OCI-LY7 (cell line): ENCODE data around the gene CD320. TPM values are rescaled to one million over a fixed set of nuclear protein-coding genes. Genes with fewer than 3 reads are reported as not detected.

Source experiments
- Bru-seq: library from RNA; stranded (reverse); fragments of 400-500 nt; gene quantifications from one replicate; lab custom pipeline; 2021; lab: Mats Ljungman, UMichigan
- BruChase-seq, 2 experiments: library from RNA; stranded (reverse); fragments of 400-500 nt; gene quantifications; one replicate each; lab custom pipeline; 2021; lab: Mats Ljungman, UMichigan
- BruUV-seq: library from RNA; stranded (reverse); fragments of 400-500 nt; replicated peaks from 2 replicates; lab custom pipeline; 2021; lab: Mats Ljungman, UMichigan
- CTCF ChIA-PET: fragments of 300-600 bp; sonication (Branson Sonifier 250); formaldehyde crosslinking; loops from one replicate; lab custom pipeline; 2022; ENCODE audit warnings: antibody characterized with exemption; ENCODE audit not compliant: unreplicated experiment; lab: Charles Lee
- POLR2A ChIA-PET: fragments of 300-600 bp; sonication (Branson Sonifier 250); formaldehyde crosslinking; loops from one replicate; lab custom pipeline; 2022; ENCODE audit warnings: antibody characterized with exemption; lab: Charles Lee
- DNase-seq: peaks from one replicate; pipeline ENCODE4 v3.0.0-alpha.2; 2015; ENCODE audit warnings: low spot score
- H2AFZ ChIP-seq: fragments of 200-600 bp; sonication (generic), shearing (Covaris generic); 2 replicates; pipeline ENCODE4 v1.6.1; 2014; ENCODE audit warnings: mild to moderate bottlenecking, antibody characterized with exemption, low read length, moderate library complexity
- H3K27ac ChIP-seq: fragments of 200-600 bp; sonication (generic); 2 replicates; pipeline ENCODE4 v1.5.1; 2014; ENCODE audit warnings: mixed run types, low read depth, mild to moderate bottlenecking, moderate library complexity, low read length, inconsistent platforms; ENCODE audit not compliant: poor library complexity, severe bottlenecking
- H3K36me3 ChIP-seq: fragments of 200-600 bp; sonication (generic); 2 replicates; pipeline ENCODE4 v1.6.1; 2014; ENCODE audit warnings: mild to moderate bottlenecking, antibody characterized with exemption, low read length, moderate library complexity, mixed read lengths; ENCODE audit not compliant: insufficient read depth
- H3K4me1 ChIP-seq: fragments of 200-600 bp; sonication (generic); 2 replicates; pipeline ENCODE4 v1.5.1; 2014; ENCODE audit warnings: mild to moderate bottlenecking, low read length; ENCODE audit not compliant: insufficient read depth, poor library complexity, severe bottlenecking
- H3K4me2 ChIP-seq: fragments of 200-600 bp; sonication (generic); 2 replicates; pipeline ENCODE4 v1.6.1; 2014; ENCODE audit warnings: mild to moderate bottlenecking, low read length
- H3K4me3 ChIP-seq: fragments of 200-600 bp; sonication (generic); 2 replicates; pipeline ENCODE4 v1.5.1; 2014; ENCODE audit warnings: mild to moderate bottlenecking, low read depth, low read length; ENCODE audit not compliant: poor library complexity, severe bottlenecking
- H3K79me2 ChIP-seq: fragments of 200-600 bp; sonication (generic); 2 replicates; pipeline ENCODE4 v1.6.1; 2016; ENCODE audit warnings: low read depth, mild to moderate bottlenecking, low read length, moderate library complexity, mixed read lengths; ENCODE audit not compliant: insufficient read depth
- H3K9me2 ChIP-seq: fragments of 200-600 bp; sonication (generic); 2 replicates; pipeline ENCODE4 v1.6.1; 2016; ENCODE audit warnings: mild to moderate bottlenecking, low read length, mixed read lengths; ENCODE audit not compliant: insufficient read depth
- H3K9me3 ChIP-seq: fragments of 200-600 bp; sonication (generic); 2 replicates; pipeline ENCODE4 v1.6.1; 2014; ENCODE audit warnings: mild to moderate bottlenecking, mixed run types, low read length, mixed read lengths
- H4K20me1 ChIP-seq: fragments of 200-600 bp; sonication (generic); 2 replicates; pipeline ENCODE4 v1.6.1; 2014; ENCODE audit warnings: mild to moderate bottlenecking, antibody characterized with exemption, low read length, moderate library complexity, mixed read lengths; ENCODE audit not compliant: insufficient read depth
- EZH2phosphoT487 ChIP-seq: fragments of 200-600 bp; sonication (generic); IDR thresholded peaks from 2 replicates; pipeline ENCODE4 v1.6.1; 2018; ENCODE audit warnings: low read depth, borderline replicate concordance, mild to moderate bottlenecking, mixed run types, antibody characterized with exemption, low read length, moderate library complexity, mixed read lengths
- intact Hi-C: fragments of 100-400 bp; cut with micrococcal nuclease; formaldehyde crosslinking; loops from one replicate; pipeline ENCODE4 v1.10.0; 2022; ENCODE audit not compliant: unreplicated experiment
- long read RNA-seq: library from polyadenylated mRNA; stranded (forward); transcript quantifications from one replicate; pipeline ENCODE4 v2.0.0, GENCODE V29; 2022
- total RNA-seq, 2 experiments: library from RNA; depleted of rRNA in 1 of 2; stranded (reverse); fragments of >200 nt in 1 of 2; shearing (Covaris generic) in 1 of 2; gene quantifications; 2 replicates each; pipeline ENCODE4 v1.2.3, GENCODE V29; 2014 to 2022
- TF ChIP-seq, protein P1 (sequence below): fragments of 200-600 bp; sonication (generic); conservative IDR thresholded peaks from 2 replicates; pipeline ENCODE4 v1.5.1; 2014; ENCODE audit warnings: mild to moderate bottlenecking, antibody characterized with exemption, low read length, moderate library complexity, mixed read lengths

The CD320 gene
- total RNA-seq (2014; rRNA removed; shearing (Covaris generic)), result 39.0 and 49.2 TPM in 2 replicates
- total RNA-seq (2022), result 35.9 and 39.1 TPM in 2 replicates
- percentile 61 among the genes with signal in this experiment for Bru-seq, nascent RNA
- BruChase-seq, experiment 1, labeled RNA remaining after a 6-hour chase, result percentile 74 among the genes with signal in this experiment
- BruChase-seq, experiment 2, labeled RNA remaining after a 2-hour chase, result percentile 75 among the genes with signal in this experiment
- long read RNA-seq, transcript CD320-201 (5 exons, 1,250 nt), result major isoform, 76 of 92 reads
- long read RNA-seq, partial matches to known transcripts, result 3 of 92 reads
- long read RNA-seq, other reads (novel, unspliced or antisense), result 8 of 92 reads

DNA sequence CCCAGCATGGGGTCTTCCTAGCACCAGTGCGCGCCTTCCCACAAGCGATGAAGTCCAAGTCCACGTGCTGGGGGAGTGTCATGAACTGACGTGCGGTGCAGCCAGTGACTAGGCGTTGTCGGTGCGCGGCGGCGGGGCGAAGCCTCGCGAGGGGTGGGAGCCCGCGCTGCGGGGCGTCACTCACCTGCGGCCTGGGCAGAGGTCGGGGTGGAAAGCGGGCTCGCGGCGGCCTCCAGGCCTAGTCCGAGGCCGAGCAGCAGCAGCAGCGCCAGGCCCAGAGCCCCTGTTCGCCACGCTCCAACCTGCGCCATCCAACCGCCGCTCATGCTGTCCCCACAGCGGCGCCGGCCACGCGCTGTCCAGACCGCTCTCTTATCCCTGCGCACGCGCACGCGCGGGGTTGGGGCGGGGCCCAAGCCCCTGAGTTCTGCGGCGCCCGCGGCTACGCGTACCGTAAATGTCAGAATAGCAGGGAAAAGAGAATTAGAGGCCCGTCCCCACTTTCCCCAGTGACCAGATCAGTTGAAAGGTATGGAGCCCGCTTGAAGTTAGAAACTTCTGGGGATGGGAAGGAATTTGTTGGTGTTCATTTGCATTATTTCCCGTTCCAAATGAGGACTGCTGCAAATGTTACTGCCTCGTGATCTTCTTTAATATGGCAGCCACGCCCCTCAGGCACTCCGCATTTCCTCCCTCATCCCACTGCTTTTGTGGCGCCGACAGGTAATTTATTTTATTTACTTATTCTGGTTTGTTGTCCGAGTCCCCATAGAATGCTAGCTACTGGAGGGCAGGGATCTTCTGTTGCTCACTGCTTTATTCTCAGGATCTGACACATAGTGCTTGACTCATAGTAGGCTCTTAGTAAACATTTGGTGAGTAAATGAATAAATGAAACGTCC is at the start of gene CD320:
Gene CD320, minus strand, starts transcription at position 394 of the 902 bp plus-strand sequence. Its CDS starts 68 bp downstream, at position 326.
- peaks cover 62% of the 10 kb centered on the region for H3K36me3 ChIP-seq
- peak within 1 kb of the TSS; percentile 77 for H3K4me3 ChIP-seq
- no peaks in the 10 kb centered on the region for H3K9me3 ChIP-seq
- peaks cover 22% of the 10 kb centered on the region; the same call in 1 of the 2 replicates for H3K79me2 ChIP-seq
- no TSS peak for BruUV-seq
- H3K9me2 ChIP-seq, result no peaks in the 10 kb centered on the region
- peak within 1 kb of the TSS; percentile 11; the same call in 1 of the 2 replicates for H2AFZ ChIP-seq
- no peaks in the 10 kb centered on the region for H4K20me1 ChIP-seq
- H3K27ac ChIP-seq, result peak within 1 kb of the TSS; percentile 56
- DNase-seq, result peak; percentile 90
- ChIA-PET POLR2A (no interaction called here), CTCF (no interaction called here)
- H3K4me1 ChIP-seq, result peaks cover 19% of the 10 kb centered on the region
- TF ChIP-seq EZH2phosphoT487, result no peak
- TF ChIP-seq, protein P1, sequence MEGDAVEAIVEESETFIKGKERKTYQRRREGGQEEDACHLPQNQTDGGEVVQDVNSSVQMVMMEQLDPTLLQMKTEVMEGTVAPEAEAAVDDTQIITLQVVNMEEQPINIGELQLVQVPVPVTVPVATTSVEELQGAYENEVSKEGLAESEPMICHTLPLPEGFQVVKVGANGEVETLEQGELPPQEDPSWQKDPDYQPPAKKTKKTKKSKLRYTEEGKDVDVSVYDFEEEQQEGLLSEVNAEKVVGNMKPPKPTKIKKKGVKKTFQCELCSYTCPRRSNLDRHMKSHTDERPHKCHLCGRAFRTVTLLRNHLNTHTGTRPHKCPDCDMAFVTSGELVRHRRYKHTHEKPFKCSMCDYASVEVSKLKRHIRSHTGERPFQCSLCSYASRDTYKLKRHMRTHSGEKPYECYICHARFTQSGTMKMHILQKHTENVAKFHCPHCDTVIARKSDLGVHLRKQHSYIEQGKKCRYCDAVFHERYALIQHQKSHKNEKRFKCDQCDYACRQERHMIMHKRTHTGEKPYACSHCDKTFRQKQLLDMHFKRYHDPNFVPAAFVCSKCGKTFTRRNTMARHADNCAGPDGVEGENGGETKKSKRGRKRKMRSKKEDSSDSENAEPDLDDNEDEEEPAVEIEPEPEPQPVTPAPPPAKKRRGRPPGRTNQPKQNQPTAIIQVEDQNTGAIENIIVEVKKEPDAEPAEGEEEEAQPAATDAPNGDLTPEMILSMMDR, result no peak
- peak within 1 kb of the TSS; percentile 88 for H3K4me2 ChIP-seq
- intact Hi-C loops, result no loop called here

DNA sequence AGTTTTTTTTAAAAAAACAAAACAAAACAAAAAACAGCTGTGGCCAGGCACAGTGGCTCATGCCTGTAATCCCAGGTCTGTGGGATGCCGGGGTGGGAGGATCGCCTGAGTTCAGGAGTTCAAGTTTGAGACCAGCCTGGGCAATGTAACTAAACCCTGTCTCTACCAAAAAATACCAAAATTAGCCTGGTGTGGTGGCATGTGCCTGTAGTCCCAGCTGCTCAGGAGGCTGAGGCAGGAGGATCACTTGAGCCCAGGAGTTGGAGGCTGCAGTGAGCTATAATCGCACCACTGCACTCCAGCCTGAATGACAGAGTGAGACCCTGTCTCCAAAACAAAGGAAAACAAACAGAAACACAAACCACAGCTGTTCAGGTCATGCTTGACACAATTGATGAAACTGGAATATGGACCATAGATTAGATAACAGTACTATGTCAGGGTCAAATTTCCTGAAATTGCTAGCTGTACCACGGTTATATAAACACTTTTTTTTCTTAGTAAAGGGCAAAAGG is 48.9 kb upstream of the CD320 start:
- ChIA-PET POLR2A (no interaction called here), CTCF (no interaction called here)
- Histone ChIP-seq H4K20me1 (no peaks in the 10 kb centered on the region), H3K4me3 (no peak overlapping the region), H3K9me2 (no peaks in the 10 kb centered on the region), H3K9me3 (no peaks in the 10 kb centered on the region), H2AFZ (no peak overlapping the region), H3K27ac (no peak overlapping the region), H3K4me2 (no peak overlapping the region), H3K36me3 (no peaks in the 10 kb centered on the region), H3K4me1 (no peaks in the 10 kb centered on the region), H3K79me2 (no peaks in the 10 kb centered on the region)
- DNase-seq, result no peak
- TF ChIP-seq, protein P1, result no peak
- no peak for TF ChIP-seq EZH2phosphoT487
- BruUV-seq, result no TSS peak
- intact Hi-C loops, result no loop called here
